Measurements from ENCODE around the gene PLK2.

PLK2 gene

GRCh38 chr5:58459146-58460001 is 512 bp downstream of the PLK2 start:
- H3K23ac ChIP-seq (ENCODE audit: low read length in 2 of 2) = peak overlapping the region; percentile 97 to 99
- H3K9ac ChIP-seq (ENCODE audit: low read length) = peak overlapping the region; percentile 92
- WGBS = under 1% methylated on average over 54 of the region's 57 CpGs
- H3K27me3 ChIP-seq (ENCODE audit: control insufficient read depth in 1 of 2, insufficient read depth in 1 of 2, low read length in 2 of 2) = no peaks in the 10 kb centered on the region
- H2BK5ac ChIP-seq (ENCODE audit: low read depth, low read length, poor library complexity, severe bottlenecking) = peak overlapping the region; percentile 96
- peak overlapping the region; percentile 98 for H3K27ac ChIP-seq (ENCODE audit: low read length, poor library complexity, severe bottlenecking)
- peak overlapping the region in 1 of 2 experiments; percentile 54 for H2BK12ac ChIP-seq (ENCODE audit: low read length in 2 of 2)
- peak; percentile 64 for DNase-seq
- peak overlapping the region; percentile 33 for H2AK5ac ChIP-seq (ENCODE audit: low read length, severe bottlenecking)
- no peak overlapping the region for H2AFZ ChIP-seq (ENCODE audit: low read depth, low read length)
- H3K79me1 ChIP-seq (replicated peaks; ENCODE audit: low read length, poor library complexity, severe bottlenecking) = no peaks in the 10 kb centered on the region
- H2BK120ac ChIP-seq (ENCODE audit: low read depth, low read length) = peak overlapping the region; percentile 73
- peak overlapping the region; percentile 90 to 98 for H3K18ac ChIP-seq (ENCODE audit: low read depth in 1 of 2, low read length in 2 of 2)
- H3K36me3 ChIP-seq (ENCODE audit: control insufficient read depth in 1 of 2, insufficient read depth in 2 of 2, low read depth in 1 of 2, low read length in 2 of 2) = peaks cover 6 to 37% of the 10 kb centered on the region in 2 experiments
- H3K4me2 ChIP-seq (ENCODE audit: low read length, poor library complexity, severe bottlenecking) = peak overlapping the region; percentile 34
- H3K4ac ChIP-seq (ENCODE audit: low read depth in 1 of 2, low read length in 2 of 2) = peak overlapping the region; percentile 67 to 81
- H4K8ac ChIP-seq (ENCODE audit: low read length) = peak overlapping the region; percentile 75
- H2BK15ac ChIP-seq (ENCODE audit: low read depth, poor library complexity, severe bottlenecking) = peak overlapping the region; percentile 28
- H3K14ac ChIP-seq (ENCODE audit: low read length in 2 of 2) = peak overlapping the region in 1 of 2 experiments; percentile 100
- peak overlapping the region; percentile 50 for H4K91ac ChIP-seq (ENCODE audit: low read length)
- H3K9me3 ChIP-seq (ENCODE audit: control insufficient read depth, low read length) = no peaks in the 10 kb centered on the region
- H3K4me3 ChIP-seq (ENCODE audit: insufficient read depth in 1 of 2, low read depth in 1 of 2, low read length in 2 of 2) = peak overlapping the region; percentile 82 to 98
- no peaks in the 10 kb centered on the region for H3K4me1 ChIP-seq (ENCODE audit: control insufficient read depth, insufficient read depth, low read depth, low read length)

- Histone ChIP-seq H3K23ac (ENCODE audit: low read length in 2 of 2) (no peak overlapping the region), H3K4ac (ENCODE audit: low read depth in 1 of 2, low read length in 2 of 2) (no peak overlapping the region), H4K8ac (ENCODE audit: low read length) (no peak overlapping the region), H2AK5ac (ENCODE audit: low read length, severe bottlenecking) (no peak overlapping the region), H3K4me1 (ENCODE audit: control insufficient read depth, insufficient read depth, low read depth, low read length) (no peaks in the 10 kb centered on the region), H3K27ac (ENCODE audit: low read length, poor library complexity, severe bottlenecking) (peak overlapping the region; percentile 98), H3K36me3 (ENCODE audit: control insufficient read depth in 1 of 2, insufficient read depth in 2 of 2, low read depth in 1 of 2, low read length in 2 of 2) (peaks cover 6 to 43% of the 10 kb centered on the region in 2 experiments), H3K18ac (ENCODE audit: low read depth in 1 of 2, low read length in 2 of 2) (no peak overlapping the region), H3K14ac (ENCODE audit: low read length in 2 of 2) (peak overlapping the region in 1 of 2 experiments; percentile 8), H2AFZ (ENCODE audit: low read depth, low read length) (no peak overlapping the region), H2BK15ac (ENCODE audit: low read depth, poor library complexity, severe bottlenecking) (no peak overlapping the region), H3K79me1 (replicated peaks; ENCODE audit: low read length, poor library complexity, severe bottlenecking) (no peaks in the 10 kb centered on the region), H3K4me2 (ENCODE audit: low read length, poor library complexity, severe bottlenecking) (no peak overlapping the region), H2BK120ac (ENCODE audit: low read depth, low read length) (no peak overlapping the region), H3K9ac (ENCODE audit: low read length) (peak overlapping the region; percentile 92), H2BK12ac (ENCODE audit: low read length in 2 of 2) (no peak overlapping the region), H2BK5ac (ENCODE audit: low read depth, low read length, poor library complexity, severe bottlenecking) (peak overlapping the region; percentile 51), H3K4me3 (ENCODE audit: insufficient read depth in 1 of 2, low read depth in 1 of 2, low read length in 2 of 2) (peak overlapping the region; percentile 37 to 82), H3K27me3 (ENCODE audit: control insufficient read depth in 1 of 2, insufficient read depth in 1 of 2, low read length in 2 of 2) (no peaks in the 10 kb centered on the region), H3K9me3 (ENCODE audit: control insufficient read depth, low read length) (no peaks in the 10 kb centered on the region), H4K91ac (ENCODE audit: low read length) (no peak overlapping the region)
- DNase-seq = no peak
- WGBS = 3% methylated on average over 8 of the region's 9 CpGs
Measured at GRCh38 chr5:58458743-58459145, 1.1 kb downstream of the PLK2 start.

GRCh38 chr5:58458141-58458742 is 1.6 kb downstream of the PLK2 start:
- peak overlapping the region; percentile 59 for H3K4me2 ChIP-seq (ENCODE audit: low read length, poor library complexity, severe bottlenecking)
- H3K27me3 ChIP-seq (ENCODE audit: control insufficient read depth in 1 of 2, insufficient read depth in 1 of 2, low read length in 2 of 2) = no peaks in the 10 kb centered on the region
- H2BK12ac ChIP-seq (ENCODE audit: low read length in 2 of 2) = no peak overlapping the region

GRCh38 chr5:58457050-58457449 is 2.8 kb downstream of the PLK2 start:
- H3K9ac ChIP-seq (ENCODE audit: low read length) = peak overlapping the region; percentile 92
- H3K23ac ChIP-seq (ENCODE audit: low read length in 2 of 2) = no peak overlapping the region
- no peak overlapping the region for H4K91ac ChIP-seq (ENCODE audit: low read length)
- H2BK5ac ChIP-seq (ENCODE audit: low read depth, low read length, poor library complexity, severe bottlenecking) = no peak overlapping the region
- no peak overlapping the region for H2BK15ac ChIP-seq (ENCODE audit: low read depth, poor library complexity, severe bottlenecking)
- 56% methylated on average over 4 of the region's 4 CpGs for WGBS
- DNase-seq = no peak
- H2AFZ ChIP-seq (ENCODE audit: low read depth, low read length) = no peak overlapping the region
- no peaks in the 10 kb centered on the region for H3K9me3 ChIP-seq (ENCODE audit: control insufficient read depth, low read length)
- H2BK12ac ChIP-seq (ENCODE audit: low read length in 2 of 2) = no peak overlapping the region
- no peak overlapping the region for H3K18ac ChIP-seq (ENCODE audit: low read depth in 1 of 2, low read length in 2 of 2)
- H3K4me1 ChIP-seq (ENCODE audit: control insufficient read depth, insufficient read depth, low read depth, low read length) = peaks cover 1% of the 10 kb centered on the region
- H3K14ac ChIP-seq (ENCODE audit: low read length in 2 of 2) = no peak overlapping the region
- no peak overlapping the region for H2AK5ac ChIP-seq (ENCODE audit: low read length, severe bottlenecking)
- H3K79me1 ChIP-seq (replicated peaks; ENCODE audit: low read length, poor library complexity, severe bottlenecking) = no peaks in the 10 kb centered on the region
- H3K27me3 ChIP-seq (ENCODE audit: control insufficient read depth in 1 of 2, insufficient read depth in 1 of 2, low read length in 2 of 2) = no peaks in the 10 kb centered on the region
- peak overlapping the region; percentile 98 for H3K27ac ChIP-seq (ENCODE audit: low read length, poor library complexity, severe bottlenecking)
- H2BK120ac ChIP-seq (ENCODE audit: low read depth, low read length) = no peak overlapping the region
- peak overlapping the region in 1 of 2 experiments; percentile 82 for H3K4me3 ChIP-seq (ENCODE audit: insufficient read depth in 1 of 2, low read depth in 1 of 2, low read length in 2 of 2)
- peaks cover 9 to 57% of the 10 kb centered on the region in 2 experiments for H3K36me3 ChIP-seq (ENCODE audit: control insufficient read depth in 1 of 2, insufficient read depth in 2 of 2, low read depth in 1 of 2, low read length in 2 of 2)
- H3K4me2 ChIP-seq (ENCODE audit: low read length, poor library complexity, severe bottlenecking) = peak overlapping the region; percentile 64
- no peak overlapping the region for H4K8ac ChIP-seq (ENCODE audit: low read length)
- no peak overlapping the region for H3K4ac ChIP-seq (ENCODE audit: low read depth in 1 of 2, low read length in 2 of 2)

More at GRCh38 chr5:58458141-58458742, 1.6 kb downstream of the PLK2 start:
- no peaks in the 10 kb centered on the region for H3K79me1 ChIP-seq (replicated peaks; ENCODE audit: low read length, poor library complexity, severe bottlenecking)
- no peak overlapping the region for H2BK120ac ChIP-seq (ENCODE audit: low read depth, low read length)
- H3K9me3 ChIP-seq (ENCODE audit: control insufficient read depth, low read length) = no peaks in the 10 kb centered on the region
- no peaks in the 10 kb centered on the region for H3K4me1 ChIP-seq (ENCODE audit: control insufficient read depth, insufficient read depth, low read depth, low read length)
- peak overlapping the region; percentile 98 for H3K27ac ChIP-seq (ENCODE audit: low read length, poor library complexity, severe bottlenecking)
- H3K14ac ChIP-seq (ENCODE audit: low read length in 2 of 2) = no peak overlapping the region
- WGBS = 0% methylated on average over 3 of the region's 7 CpGs
- no peak overlapping the region for H4K91ac ChIP-seq (ENCODE audit: low read length)
- peak overlapping the region; percentile 20 to 82 for H3K4me3 ChIP-seq (ENCODE audit: insufficient read depth in 1 of 2, low read depth in 1 of 2, low read length in 2 of 2)
- DNase-seq = no peak
- no peak overlapping the region for H4K8ac ChIP-seq (ENCODE audit: low read length)
- H2AK5ac ChIP-seq (ENCODE audit: low read length, severe bottlenecking) = no peak overlapping the region
- no peak overlapping the region for H3K4ac ChIP-seq (ENCODE audit: low read depth in 1 of 2, low read length in 2 of 2)
- H2BK15ac ChIP-seq (ENCODE audit: low read depth, poor library complexity, severe bottlenecking) = no peak overlapping the region
- no peak overlapping the region for H2AFZ ChIP-seq (ENCODE audit: low read depth, low read length)
- H3K9ac ChIP-seq (ENCODE audit: low read length) = peak overlapping the region; percentile 92
- H3K36me3 ChIP-seq (ENCODE audit: control insufficient read depth in 1 of 2, insufficient read depth in 2 of 2, low read depth in 1 of 2, low read length in 2 of 2) = peaks cover 6 to 48% of the 10 kb centered on the region in 2 experiments
- H2BK5ac ChIP-seq (ENCODE audit: low read depth, low read length, poor library complexity, severe bottlenecking) = no peak overlapping the region
- no peak overlapping the region for H3K18ac ChIP-seq (ENCODE audit: low read depth in 1 of 2, low read length in 2 of 2)
- no peak overlapping the region for H3K23ac ChIP-seq (ENCODE audit: low read length in 2 of 2)

All from mesenchymal stem cell (in vitro differentiated cells and primary cell).